GM19328 (cell line): ENCODE results near the gene CLTB.

Experiments used
- ATAC-seq: cut with Tn5 transposase; IDR thresholded peaks from one replicate; pipeline ENCODE4 v1.9.1; 2021; ENCODE audit warnings: mild to moderate bottlenecking, moderate library complexity; ENCODE audit not compliant: unreplicated experiment

Gene CLTB

DNA sequence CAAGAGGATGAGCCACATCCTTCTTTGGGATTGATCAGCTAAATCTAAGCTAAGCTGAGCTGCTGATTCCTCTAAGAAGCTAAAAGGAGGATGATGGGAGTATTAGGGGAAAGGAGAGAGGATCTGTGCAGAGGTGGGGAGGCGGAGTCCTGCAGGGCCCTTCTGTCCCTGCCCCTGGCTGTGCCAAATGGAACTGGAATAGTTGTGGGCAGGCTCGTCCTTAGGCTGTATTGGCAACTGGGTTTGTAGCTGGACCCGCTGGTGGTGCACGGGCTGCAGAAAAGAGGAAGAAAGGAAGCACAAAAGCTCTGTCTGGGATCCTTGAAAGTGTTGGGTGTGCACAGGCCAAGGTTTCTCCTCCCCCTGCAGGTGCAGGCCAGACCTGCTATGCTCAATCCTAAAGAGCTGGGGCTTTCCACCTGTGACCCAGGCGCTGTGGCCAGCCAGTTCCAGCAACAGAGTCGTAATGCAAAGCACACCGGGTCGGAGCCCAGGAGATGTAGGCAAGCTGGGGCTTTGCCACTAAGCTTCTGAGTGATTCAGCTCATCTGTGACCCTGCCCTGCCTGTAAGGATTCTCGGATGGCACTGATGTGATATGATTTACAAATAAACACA, 9.8 kb downstream of the CLTB start:
- ATAC-seq = no peak

DNA sequence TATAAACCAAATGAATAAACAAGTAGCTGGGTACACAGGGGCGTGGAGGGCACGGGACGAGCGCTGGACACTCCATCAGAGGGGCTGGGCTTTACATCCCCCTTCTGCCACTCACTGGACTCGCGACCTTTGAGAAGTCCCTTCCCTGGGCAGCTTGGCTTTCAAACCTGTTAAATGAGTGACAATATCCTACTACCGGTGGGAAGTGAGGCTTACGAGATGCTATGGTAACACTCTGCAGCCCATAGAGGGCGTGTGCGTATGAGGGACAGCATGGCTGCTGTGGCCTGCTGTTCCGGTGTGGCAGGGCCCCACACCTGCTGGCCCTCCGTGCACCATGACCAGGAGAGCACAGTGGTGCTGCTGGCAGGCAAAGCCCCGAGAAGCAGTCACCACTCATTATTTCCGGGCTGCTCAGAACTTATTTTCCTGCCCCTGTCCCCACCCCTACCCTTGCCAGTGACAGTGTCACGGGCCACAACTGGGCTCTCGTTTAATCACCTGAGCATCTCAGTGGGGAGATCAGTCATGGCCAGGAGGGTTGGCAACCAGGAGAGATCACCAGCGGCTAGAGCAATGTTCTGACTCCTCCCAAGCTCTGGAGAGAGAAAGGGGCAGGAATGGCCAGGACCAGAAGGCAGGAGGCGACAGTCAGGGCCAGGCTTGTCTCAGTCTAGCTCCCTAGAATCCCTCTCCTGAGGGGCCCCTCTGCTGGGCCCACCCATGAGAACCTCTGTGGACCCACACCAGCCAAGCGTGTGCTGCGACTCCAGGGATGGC, 10.5 kb downstream of the CLTB start:
- ATAC-seq = no peak

DNA sequence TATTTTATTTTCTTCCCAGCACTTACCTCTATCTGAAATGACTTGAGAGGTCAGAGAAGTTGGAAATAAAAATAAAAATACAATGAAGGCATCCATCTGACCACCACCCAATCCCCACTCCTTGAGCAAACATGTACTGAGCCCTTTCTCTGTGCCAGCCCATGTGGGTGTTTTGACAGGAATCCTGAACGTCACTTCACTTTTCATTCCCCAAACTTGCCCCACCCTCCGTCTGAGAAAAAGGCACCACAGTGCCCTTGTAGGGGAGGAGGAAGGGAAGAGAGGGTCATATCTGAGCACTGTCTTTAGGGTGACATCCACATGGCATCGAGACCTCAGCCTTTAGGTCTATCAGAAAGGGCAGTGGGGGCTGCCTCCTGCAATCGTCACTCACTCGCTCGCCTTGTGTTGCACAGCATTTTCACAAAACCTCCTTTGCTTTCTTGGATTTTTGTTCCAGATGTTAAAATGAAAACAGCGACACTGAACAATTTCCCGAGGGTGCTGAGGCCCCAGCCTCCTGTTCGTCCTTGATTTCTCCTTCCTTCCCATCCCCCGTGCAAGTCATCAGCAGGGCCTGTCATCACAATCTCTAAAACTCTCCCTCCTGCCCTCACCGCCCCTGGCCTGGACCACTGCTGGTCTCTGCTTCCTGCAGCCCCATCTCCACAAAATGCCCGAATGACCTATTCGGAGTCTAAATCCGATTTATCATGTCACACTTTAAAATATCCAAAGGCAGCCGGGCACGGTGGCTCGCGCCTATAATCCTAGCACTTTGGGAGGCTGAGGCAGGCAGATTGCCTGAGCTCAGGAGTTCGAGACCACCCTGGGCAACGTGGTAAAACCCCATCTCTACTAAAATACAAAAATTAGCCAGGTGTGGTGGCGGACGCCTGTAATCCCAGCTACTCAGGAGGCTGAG, 14.8 kb downstream of the CLTB start:
- ATAC-seq = no peak

DNA sequence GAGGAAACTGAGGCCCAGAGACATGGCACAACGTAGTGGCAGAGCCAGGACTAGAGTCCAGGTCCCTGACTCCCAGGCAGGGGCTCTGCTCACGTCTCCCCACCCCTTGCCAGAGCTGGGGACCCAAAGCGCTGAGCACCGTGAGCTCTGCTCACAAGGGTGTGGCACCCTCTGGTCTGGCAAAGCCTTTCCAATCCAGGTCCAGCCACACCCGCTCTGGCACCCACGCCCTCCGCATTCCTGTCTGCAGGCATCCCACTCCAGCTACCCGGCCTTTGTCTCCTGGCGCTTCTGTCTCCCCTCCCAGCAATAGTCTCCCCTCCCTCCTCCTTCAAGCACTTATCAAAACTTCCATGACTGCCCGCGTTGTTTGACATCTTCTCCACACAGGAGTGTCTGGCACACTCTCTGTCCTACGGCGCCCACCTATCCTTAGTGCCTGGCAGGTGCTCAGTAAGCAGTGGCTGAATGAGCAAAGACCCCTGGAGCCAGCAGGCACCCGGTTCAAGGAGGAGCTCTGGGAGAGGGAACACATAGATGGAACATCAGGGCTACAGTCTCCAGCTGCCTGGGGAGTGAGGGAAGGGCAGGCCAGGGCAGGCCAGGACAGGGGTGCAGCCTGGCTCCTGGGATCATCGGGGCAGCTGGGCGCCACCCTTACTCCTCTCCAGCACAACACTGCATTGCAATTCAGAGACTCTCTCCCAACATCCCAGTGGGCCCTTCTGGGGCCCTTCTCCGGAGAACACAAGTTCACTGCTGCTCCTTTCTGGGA, 15.8 kb downstream of the CLTB start:
- ATAC-seq = no peak

DNA sequence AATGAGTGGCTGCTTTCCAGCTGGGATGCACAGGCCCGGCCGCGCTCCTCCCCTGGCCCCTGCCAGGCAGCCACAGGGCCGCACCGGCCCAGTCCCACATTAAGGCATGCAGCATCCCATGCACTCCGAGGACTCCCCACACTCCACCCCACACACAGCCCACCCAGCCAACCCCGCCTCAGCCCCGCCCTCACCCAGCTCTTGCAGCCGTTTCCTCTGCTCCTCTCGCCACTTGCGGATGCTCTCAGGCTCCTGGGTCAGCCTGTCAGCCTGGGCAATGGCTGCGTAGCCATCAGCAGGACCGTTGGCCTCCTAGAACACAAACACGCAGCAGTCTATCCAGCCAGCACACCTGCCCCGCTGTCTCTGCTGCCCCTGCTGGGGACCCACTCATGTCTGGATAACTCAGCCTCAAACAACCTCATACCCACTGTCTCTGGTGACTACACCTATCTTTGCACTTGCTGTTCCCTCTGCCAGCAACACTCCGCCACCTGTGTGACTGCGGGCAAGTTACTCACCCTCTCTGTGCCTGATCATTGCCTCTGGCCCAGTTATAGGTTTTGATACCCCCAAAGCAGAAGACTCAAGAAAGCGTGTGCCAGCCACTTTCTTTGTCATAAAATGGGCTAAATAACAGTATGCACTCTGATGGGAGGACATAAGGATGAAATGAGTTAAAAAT, 18.5 kb downstream of the CLTB start:
- ATAC-seq = no peak

DNA sequence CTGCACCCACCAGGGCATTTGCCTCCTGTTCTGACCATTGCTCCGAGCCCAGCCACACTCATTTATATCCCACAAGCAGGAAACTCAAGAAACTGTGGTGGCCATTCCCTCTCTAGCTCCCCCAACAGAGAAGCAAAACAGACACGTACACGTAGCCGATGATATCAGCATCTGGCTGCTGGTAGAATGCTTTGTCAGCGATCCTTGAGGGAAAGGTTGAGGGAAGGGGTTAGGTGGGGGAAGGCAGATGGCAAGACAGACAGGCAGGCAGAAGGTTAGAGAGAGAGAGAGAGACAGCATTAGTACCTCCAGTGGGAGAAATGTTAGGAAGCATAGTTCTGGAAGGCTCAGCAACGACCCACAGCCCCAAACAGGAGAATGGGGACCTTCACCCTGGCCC, 20.0 kb downstream of the CLTB start:
- no peak for ATAC-seq

DNA sequence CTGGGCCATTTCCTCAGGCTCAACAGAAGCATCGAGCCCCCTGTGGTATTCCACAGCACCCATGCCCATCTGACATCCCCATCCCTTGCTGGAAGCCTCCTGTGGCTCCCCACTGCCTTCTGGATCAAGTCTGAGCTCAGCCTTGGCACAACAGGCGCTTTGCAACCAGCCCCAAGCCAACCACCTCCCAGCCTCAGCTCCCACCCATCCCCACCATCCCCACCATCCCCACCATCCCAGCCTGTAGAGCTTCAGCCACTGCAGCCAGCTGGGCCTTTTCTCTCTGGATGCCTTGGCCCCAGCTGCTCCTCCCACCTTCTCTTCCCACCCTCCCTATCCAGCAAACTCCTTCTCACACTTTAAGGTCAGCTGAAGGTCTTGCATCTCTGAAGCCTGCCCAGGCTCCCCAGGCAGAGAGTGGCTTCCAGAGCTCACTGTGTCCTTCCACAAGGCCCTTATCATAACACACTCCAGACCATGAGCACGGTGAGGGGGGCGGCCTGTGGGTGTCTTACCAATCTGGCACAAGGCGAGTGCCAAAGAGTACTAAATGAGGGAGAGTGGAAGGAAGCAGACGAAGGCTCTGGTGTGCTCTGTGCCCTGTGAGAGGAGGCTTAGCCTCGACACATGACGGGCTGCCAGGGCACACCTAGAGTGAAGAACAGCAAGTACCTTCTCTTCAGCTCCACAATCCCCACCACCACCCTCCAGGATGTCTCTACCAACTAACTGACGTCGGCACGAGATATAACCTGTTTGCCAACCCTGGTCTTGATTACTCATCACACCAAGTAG, 21.3 kb downstream of the CLTB start:
- ATAC-seq = no peak

DNA sequence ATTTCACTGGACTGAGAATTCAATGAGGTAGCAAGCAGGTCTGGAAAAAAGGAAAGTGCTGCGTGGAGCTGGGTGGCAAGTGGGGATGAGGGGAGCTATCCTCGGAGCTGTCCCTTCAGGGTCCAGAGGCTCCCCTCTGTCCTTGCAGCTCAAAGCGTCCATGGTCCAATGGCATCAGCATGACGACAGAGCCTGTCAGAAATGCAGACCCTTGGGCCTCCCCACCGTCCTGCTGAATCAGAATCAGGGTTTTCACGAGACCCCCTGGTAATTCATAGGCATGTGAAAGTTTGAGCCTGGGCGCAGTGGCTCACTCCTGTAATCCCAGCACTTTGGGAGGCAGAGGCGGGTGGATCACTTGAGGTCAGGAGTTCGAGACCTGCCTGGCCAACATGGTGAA, 22.2 kb downstream of the CLTB start:
- no peak for ATAC-seq

DNA sequence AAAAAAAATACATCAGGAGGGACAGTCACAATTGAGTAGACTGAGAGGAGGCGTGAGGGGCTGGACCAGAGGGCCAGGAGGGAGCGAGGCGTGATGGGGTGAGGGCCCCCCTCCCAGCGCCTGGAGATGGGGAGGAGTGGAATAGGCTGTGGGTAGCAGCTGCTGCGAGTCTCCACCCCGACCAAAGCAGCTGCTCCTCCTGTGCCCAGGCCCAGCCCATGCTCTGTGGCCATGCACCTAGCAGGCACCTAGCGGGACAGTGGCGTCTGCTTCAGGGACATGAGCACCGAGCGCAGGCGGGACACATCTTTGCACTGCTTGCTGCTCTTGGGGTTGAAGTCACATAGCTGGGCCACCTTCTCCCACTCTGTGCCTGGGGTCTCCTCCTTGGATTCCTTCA, 23.8 kb downstream of the CLTB start:
- no peak for ATAC-seq

DNA sequence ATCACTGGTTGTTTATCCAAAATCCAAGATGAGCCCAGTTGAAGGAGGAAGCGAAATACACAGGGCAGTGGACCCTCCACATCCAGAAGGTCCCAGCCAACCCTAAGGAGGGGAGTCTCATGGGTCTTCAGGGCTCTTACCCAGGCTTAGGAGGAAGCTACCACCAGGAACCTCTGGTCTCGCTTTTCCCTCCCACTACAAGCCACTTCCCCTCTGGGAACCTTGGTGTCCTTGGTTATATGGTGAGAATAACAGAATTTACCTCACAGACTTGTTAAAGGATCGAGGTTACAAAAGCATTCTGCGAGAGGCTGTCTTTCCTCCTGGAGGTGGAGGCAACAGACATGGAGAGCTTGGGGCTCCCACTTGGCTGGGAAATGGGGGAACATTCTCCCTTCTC, 24.3 kb downstream of the CLTB start:
- no peak for ATAC-seq

DNA sequence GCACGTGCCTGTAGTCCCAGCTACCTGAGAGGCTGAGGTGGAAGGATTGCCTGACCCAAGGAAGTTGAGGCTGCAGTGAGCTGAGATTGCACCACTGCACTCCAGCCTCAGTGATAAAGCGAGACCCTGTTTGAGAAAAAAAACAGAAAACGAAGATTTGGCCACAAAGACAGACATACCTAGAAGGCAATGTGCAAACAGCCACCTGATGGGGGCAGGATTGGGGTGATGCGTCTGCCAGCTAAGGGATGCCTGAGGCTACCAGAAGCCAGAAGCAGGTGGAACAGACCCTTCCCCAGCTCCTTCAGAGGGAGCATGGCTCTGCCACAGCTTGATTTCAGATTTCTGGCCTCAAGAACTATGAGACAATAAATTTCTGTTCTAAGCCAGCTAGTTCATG, 24.9 kb downstream of the CLTB start:
- ATAC-seq = no peak

DNA sequence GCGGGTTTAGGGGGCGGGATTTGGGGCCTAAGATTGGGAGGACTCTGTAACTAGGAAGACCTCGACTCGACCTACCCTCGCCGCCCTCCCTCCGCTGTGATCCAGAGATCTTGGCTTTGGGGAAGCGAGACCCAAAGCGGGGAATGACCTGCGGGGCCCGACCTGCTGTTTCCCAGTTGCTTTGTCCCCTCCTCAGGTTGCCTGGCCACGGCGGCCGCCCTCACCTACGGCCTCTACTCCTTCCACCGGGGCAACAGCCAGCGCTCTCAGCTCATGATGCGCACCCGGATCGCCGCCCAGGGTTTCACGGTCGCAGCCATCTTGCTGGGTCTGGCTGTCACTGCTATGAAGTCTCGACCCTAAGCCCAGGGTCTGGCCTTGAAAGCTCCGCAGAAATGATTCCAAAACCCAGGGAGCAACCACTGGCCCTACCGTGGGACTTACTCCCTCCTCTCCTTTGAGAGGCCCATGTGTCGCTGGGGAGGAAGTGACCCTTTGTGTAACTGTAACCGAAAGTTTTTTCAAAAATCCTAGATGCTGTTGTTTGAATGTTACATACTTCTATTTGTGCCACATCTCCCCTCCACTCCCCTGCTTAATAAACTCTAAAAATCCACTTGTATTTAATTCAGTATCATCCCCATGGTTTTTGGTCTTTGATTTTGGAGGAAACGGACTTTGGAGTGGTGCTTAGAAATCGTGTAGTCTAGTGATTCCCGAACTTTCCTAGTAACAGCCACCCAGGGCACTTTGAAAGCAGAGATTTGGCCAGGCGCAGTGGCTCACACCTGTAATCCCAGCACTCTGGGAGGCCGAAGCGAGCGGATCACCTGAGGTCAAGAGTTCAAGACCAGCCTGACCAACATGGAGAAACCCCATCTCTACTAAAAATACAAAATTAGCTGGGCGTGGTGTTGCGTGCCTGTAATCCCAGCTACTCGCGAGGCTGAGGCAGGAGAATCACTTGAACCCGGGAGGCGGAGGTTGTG, 26.9 kb downstream of the CLTB start:
- peak; percentile 18 for ATAC-seq

DNA sequence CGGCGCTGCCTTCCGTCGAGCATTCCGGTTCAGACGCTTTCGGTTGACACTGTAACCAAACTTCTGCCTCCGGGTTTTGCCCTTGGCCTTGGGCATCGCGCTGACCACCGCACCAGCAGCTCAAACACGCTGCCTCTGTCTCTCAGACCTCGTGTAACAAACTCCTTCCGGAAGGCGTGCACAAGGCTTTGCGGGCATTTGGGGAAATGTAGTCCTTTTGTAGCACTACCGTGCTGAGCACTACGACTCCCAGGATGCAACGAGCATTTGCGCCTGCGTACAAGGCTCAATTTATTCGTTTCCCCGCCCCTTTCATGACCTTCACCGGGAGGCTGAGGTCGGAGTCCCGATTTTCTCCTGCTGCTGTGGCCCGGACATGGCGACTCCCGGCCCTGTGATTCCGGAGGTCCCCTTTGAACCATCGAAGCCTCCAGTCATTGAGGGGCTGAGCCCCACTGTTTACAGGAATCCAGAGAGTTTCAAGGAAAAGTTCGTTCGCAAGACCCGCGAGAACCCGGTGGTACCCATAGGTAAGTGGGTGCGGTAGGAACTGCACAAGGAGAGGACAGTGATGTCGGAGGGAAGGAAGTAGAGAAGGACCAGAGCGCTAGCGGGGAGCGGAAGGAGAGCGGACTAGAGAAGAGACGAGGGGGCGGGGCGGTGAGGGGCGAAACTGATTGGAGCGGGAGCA, 27.8 kb downstream of the CLTB start, which contains the start of the genes HIGD2A and NOP16:
Gene HIGD2A, plus strand, starts transcription at position 308 of the 691 bp plus-strand sequence. Its CDS starts 69 bp downstream, at position 377.
Gene NOP16, minus strand, starts transcription at position 155 of the 691 bp plus-strand sequence. Its CDS starts 59 bp downstream, at position 96.
- peak; percentile 88 for ATAC-seq

DNA sequence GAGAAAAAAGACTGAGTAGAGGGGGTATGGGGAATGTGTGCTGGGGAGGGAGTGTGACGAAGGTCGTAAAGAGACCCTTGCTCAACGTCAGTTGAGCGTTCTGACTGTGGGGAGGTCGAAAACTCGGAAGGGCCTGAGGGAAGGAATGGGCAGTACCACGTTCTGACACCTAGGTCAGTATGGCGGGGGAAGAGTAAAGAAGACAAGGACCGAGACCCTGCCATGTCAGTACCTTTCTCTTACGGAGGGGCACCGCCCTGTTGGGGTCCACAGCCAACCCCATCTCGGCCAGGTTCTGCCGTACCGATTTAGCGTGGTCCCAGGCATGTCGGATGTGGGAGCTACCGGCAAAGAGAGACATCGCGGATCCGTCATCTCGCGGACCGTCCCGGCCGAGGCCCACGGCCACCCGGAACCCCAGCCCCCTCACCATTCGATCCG, 28.3 kb downstream of the CLTB start:
- ATAC-seq = no peak

DNA sequence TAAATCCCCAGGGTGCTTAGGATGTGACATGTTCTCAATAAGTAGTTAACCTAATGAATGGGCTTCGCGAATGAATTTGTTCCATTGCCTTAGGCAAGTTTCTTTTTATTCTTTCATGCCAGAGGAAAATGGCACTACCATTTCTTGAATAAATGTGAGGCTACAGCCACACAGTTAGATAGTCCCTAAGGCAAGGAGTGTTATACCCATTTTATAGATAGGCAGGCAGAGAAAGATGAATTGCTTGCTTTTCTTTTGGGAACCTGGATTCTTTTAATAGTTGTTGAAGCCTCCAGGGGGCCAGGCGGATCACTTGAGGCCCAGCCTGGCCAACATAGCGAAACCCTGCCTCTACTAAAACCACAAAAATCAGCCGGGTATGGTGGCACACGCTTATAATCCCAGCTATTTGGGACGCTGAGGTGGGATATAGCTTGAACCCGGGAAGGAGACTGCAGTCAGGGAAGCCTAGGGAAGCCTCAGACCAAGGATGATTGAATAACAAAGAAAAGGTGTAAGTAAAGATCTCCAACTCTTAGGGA, 28.9 kb downstream of the CLTB start:
- ATAC-seq = no peak

DNA sequence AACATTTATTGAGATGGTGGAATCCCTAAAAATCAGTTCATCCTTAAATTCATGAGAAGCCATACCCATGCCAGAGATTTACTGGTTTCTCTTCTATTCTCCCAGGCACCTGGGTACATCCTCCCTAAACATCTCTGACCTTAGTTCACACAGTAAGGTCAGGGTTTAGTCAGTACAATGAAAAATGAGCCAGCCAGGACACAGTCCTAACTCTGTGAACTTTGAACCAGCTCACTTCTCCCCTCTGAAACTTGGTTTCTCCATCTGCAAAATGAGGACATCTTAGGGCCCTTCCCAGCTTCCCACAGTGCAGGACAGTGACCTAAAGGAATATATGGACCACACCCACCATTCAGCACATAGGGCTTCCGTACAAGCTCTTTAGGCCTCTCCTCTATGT, 29.8 kb downstream of the CLTB start:
- no peak for ATAC-seq

DNA sequence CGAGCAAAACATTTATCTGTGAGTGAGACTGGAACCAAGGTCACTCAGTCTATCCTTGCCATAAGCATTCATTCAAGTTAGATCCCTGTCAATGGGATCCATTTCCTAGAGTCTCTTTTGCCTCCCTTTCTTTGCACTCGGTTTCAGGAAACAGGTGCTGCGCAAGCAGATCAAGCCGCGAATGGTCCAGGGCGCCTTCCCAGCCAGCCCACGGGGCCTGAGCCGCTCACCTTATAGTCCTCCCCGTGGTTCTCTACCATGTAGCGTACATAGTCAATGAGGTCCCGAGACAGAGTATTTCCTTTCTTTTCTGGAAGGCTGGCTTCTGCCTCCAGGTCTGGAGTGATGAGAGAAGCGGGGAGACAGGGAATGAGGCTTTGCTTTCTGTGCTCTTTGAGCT, 31.3 kb downstream of the CLTB start:
- no peak for ATAC-seq
